HG03159 (cell line): ENCODE data around the gene TLR9.

Experiments
- ATAC-seq: cut with Tn5 transposase; IDR thresholded peaks from one replicate; pipeline ENCODE4 v1.9.1; 2021; ENCODE audit warnings: mild to moderate bottlenecking, moderate library complexity; ENCODE audit not compliant: unreplicated experiment

Gene TLR9

DNA sequence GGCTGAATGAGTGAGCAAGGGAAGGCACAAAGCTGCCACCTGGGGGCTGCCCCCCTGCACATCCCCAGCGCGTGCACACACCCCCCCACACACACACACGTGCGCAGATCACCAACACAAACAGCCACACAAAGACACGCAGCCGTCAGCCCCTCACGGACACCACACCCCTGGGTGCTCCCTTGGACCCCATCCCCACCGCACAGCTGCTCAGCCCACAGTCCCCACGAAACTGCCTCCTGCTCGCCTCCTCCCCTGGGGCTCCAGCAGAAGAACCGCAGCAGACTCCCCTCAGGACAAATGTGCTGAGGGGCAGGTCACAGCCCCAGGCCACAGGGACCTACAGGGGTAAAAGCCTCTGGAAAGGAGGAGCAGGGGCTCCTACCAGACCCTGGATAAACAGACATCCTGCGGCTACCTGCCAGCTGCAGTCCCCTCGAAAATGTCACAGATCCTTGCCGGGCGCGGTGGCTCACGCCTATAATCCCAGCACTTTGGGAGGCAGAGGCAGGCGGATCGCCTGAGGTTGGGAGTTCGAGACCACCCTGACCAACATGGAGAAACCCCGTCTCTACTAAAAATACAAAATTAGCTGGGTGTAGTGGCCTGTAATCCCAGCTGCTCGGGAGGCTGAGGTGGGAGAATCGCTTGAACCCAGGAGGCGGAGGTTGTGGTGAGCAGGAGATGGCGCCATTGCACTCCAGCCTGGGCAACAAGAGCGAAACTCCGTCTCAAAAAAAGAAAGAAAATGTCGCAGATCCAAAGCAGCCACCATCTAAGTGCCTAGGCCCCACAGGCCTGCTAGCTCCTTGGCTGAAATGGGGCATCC is 7.0 kb upstream of the TLR9 start:
- ATAC-seq, result no peak

- no peak for ATAC-seq
These were observed 6.2 kb upstream of the TLR9 start for GRCh38 chr3:52231502-52232278.

DNA sequence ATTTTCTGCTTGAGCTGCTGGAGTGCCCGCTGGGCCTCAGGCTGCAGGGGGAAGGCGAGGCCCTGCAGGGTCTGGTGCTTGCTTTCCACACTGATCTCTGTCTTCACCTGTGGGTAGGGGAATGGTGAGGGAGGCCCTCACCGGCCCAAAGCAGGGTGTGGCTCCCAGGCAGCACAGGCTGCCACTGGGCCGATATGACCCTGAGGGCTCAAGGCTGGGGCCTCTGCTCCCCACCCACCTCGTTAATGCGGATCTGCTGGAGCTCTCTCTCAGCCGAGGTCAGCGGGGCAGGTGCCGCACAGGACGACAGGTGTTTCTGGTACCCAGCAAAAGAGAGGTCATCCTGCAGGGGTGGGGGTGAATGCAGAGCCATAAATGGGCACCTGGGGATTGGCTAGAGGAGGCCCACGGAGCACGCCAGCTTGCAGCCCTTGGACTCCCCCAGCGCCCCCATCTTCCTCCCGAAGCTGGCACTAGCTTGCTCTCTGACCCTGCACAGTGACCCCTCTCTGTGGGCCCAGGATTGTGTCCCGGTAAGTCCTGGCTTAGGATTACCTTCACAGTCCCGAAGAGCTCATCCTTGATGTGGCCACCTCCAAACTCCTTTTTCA is 5.5 kb upstream of the TLR9 start:
- no peak for ATAC-seq

GRCh38 chr3:52230461-52230860 is 5.0 kb upstream of the TLR9 start:
- ATAC-seq, result no peak

GRCh38 chr3:52229656-52230055 is 4.2 kb upstream of the TLR9 start:
- ATAC-seq, result no peak

DNA sequence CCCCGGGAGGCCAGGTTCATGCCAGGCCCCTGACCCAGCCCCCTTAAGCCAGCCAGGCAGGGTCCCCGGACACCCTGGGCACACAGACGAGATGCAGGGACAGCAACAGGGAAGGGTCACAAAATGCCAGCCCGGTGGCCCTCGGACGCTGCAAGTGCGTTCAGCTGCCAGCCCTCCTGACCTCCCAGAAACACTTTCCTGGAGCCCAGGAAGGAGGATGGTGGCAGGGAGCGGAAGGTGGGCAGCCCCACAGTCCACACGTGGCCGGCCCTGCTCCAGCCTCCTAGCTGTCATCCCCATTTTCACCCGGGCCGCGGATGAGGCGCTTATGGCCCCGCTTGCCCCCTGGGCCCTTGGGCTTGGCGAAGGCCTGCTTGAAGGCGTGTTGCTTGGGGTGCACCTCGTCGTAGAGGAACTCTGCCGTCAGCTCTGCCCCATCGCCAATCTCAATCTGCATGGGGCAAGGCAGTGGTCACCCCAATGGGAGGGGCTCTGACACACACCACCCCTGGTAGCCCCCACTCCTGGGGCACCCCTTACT is 3.4 kb upstream of the TLR9 start:
- no peak for ATAC-seq

DNA sequence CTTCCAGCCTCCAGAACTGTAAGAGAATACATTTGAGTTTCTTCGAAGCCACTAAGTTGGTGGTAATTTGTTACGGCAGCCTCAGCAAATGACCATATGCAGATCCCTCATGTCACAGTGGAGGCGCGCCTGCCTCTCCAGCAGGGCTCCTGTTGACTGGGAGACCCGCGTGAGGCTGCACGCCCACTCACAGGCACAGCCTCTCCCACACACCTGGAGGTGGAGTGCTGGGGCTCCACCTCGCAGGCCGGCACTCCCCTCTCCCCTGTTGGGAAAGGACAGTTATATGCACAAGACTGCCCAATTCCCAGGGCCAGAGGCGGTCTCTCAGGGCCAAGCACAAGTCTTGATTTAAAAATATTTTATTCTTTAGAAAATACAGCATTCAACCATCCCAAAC is 2.8 kb upstream of the TLR9 start:
- ATAC-seq, result no peak

DNA sequence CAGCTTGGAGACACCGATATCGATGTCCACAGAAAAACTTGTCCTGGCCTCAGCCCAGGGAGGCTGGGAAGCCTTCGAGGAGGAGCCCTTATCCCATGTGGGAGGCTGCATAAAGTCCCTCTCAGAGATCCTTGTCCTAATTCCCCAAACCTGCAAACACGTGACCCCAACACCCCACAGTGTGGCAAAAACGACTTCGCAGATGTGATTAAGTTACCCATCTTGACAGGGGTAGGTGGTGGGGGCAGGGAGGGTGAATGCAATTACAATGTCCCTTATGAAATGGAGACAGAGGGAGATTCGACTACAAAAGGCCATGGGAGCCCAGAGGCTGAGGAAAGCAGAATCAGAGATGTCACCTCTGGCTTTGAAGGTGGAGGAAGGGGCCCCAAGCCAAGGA is 2.3 kb upstream of the TLR9 start:
- no peak for ATAC-seq

- ATAC-seq, result no peak
These were observed 1.7 kb upstream of the TLR9 start for GRCh38 chr3:52227117-52227516.

- no peak for ATAC-seq
These were observed 878 bp upstream of the TLR9 start for GRCh38 chr3:52226229-52226817.

DNA sequence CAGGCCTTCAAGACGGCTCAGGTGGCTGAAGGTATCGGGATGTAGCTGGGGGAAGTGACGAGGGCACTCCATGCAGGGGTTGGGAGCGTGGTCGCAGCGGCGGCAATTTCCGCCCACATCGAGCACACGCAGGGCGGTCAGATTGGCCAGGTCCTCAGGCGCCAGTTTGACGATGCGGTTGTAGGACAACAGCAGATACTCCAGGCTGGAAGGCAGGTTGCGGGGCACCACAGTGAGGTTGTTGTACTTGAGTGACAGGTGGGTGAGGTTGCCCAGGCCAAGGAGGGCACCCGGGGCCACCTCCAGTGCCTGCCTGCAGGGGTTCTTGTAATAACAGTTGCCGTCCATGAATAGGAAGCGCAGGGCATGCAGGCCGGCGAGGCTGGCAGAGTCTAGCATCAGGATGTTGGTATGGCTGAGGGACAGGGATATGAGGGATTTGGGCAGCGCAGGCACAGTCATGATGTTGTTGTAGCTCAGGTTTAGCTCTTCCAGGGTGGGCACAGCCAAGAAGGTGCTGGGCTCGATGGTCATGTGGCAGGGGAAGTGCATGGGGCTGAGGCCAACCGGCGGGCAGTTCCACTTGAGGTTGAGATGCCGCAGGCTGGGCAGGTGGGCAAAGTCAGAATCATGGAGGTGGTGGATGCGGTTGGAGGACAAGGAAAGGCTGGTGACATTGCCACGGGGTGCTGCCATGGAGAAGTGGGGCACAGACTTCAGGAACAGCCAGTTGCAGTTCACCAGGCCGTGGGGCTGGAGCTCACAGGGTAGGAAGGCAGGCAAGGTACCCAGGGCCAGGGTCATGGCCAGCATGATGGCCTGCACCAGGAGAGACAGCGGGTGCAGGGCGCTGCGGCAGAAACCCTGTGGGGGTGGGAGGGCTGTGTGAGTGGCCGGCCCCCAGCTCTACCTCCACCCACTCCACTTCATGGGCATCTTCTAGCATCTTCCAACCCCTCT is 1.7 kb downstream of the TLR9 start:
- ATAC-seq, result no peak

DNA sequence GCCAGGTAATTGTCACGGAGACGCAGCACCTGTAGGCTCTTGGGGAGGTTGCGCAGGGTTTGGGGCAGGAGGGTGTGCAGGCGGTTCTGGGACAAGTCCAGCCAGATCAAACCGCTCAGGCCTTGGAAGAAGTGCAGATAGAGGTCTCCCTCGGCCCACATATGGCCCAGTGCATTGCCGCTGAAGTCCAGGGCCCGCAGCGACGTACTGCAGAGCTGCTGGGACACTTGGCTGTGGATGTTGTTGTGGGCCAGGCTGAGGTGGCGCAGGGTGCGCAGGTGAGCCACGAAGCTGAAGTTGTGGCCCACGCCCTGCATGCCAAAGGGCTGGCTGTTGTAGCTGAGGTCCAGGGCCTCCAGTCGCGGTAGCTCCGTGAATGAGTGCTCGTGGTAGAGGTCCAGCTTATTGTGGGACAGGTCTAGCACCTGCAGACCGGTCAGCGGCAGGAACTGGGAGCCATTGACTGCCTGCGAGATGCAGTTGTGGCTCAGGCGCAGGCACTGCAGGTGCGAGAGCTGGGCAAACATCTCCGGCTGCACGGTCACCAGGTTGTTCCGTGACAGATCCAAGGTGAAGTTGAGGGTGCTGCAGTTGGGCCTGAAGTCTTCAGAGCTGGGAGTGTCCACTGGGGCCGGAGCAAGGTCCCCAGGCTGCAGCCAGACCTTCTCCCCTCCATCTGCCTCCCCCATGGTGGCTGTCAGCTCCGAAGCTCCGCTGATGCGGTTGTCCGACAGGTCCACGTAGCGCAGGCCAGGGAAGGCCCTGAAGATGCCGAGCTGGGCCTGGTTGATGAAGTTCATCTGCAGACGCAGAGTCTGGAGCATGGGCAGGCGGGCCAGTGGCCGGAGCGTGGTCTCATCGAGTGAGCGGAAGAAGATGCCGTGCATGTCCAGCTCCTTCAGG is 2.9 kb downstream of the TLR9 start:
- ATAC-seq, result no peak

DNA sequence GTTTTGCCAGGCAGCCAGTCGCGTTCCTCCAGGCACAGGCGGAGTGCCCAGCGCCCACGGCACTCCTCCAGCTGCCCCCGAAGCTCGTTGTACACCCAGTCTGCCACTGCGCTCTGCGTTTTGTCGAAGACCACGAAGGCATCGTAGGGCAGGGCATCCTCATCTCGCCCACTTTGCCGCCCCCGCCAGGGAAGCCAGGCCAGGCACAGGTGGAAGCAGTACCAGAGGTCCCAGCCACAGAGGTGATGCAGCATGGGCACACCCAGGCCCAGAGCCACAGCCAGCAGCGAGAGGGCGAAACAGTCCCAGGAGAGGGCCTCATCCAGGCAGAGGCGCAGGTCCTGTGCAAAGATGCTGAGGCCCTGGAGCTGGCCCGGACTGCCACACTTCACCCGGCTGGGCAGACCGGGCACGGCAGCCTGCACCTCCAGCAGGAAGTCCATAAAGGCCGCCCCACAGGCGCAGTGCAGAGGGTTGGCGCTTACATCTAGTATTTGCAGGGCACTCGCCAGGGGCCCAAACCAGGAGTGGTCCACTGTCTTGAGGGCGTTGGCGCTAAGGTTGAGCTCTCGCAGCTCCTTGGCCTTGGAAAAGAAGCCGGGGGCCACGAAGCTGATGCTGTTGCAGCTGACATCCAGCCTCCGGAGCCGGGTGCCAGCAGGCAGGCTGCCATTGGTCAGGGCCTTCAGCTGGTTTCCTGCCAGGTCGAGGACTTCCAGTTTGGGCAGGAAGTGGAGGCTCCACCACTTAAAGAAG is 3.7 kb downstream of the TLR9 start:
- no peak for ATAC-seq

- no peak for ATAC-seq
These were observed 4.3 kb downstream of the TLR9 start for GRCh38 chr3:52221141-52221562.

GRCh38 chr3:52220380-52221026 is 4.9 kb downstream of the TLR9 start:
- ATAC-seq, result no peak

DNA sequence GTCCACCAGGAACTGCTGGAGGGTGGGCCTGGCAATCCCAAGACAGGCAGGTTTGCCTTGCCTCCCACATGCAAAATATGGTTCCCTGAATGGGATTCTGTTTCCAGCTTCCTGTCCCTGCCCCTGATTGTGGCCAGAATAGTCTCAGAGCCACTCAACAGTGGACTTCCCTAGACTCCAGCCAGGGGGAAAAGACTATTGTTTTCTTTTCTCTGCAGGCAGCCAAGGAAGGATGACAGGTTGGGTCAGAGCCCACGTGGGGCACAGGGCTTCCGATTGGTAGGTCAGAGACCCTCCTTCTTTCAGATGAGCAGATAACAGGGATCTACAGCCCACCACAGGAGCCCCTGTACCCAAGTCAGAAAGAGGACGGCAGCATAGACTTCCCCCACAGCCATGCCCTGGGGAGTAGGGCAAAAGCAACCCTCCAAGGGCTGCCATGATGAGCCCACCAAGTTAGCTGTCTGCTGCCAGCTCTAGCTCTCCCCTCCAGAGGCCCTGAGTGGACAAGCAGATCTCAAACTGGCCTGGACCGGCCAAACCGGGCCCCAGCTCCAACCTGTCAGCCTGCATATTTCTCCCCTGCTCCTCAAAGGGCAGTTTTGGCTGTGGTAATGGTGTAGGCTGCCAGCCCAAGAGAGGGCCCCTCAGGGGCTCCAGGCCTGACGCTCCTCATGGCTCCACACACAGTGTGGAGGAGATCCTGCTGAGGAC is 6.4 kb downstream of the TLR9 start:
- ATAC-seq, result no peak

DNA sequence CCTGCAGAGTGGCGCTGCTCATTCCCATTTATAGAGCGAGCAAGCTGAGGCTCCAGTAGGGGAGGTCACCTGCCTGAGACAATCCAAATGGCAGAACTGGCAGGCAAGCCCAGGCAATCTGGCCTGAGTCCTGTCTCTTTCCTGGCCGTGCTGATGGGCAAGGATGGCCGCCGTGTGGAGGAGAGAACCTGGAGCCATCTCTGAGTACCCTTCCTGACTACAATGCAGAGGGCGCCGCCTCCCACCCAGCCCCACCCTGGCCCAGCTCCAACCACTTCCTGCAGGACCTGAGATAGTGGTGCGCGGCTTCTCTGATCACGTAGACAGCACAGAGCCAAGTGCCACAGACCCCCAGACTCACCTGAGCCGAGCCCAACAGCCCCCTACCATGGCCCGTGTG is 7.0 kb downstream of the TLR9 start:
- no peak for ATAC-seq
